ENCODE data around the gene SF3B1. TPM values are rescaled to one million over a fixed set of nuclear protein-coding genes. Genes with fewer than 3 reads are reported as not detected.
"Not testable (repeated sequence)": the region's sequence is repeated elsewhere in the genome, so short reads cannot be mapped to it uniquely, and the experiment has no call there.

Gene SF3B1
- total RNA-seq, 1 experiment from 2014 or later = 274 TPM

- Mint-ChIP-seq H3K9me3 (ENCODE audit: unreplicated experiment) (no peaks in the 10 kb centered on the region), H3K27ac (ENCODE audit: unreplicated experiment) (no peak overlapping the region), H3K4me3 (ENCODE audit: unreplicated experiment) (no peak overlapping the region), H3K4me1 (ENCODE audit: low read depth, unreplicated experiment) (no peaks in the 10 kb centered on the region), H3K36me3 (ENCODE audit: insufficient read depth, unreplicated experiment) (peaks cover 4% of the 10 kb centered on the region), H3K27me3 (ENCODE audit: insufficient read depth, unreplicated experiment) (peaks cover 3% of the 10 kb centered on the region)
- Histone ChIP-seq H3K36me3 (ENCODE audit: control insufficient read depth, insufficient read depth, low read length) (no peaks in the 10 kb centered on the region), H3K27me3 (replicated peaks; ENCODE audit: control insufficient read depth, insufficient read depth, low read length) (no peaks in the 10 kb centered on the region), H3K4me3 (ENCODE audit: low read depth, low read length) (no peak overlapping the region), H3K4me1 (no peaks in the 10 kb centered on the region), H3K9me3 (no peaks in the 10 kb centered on the region)
- POLR2A ChIA-PET = no interaction called here
- no TSS peak for BruUV-seq (replicated peaks)
- TF ChIP-seq CTCF (IDR thresholded peaks at IDR 0.05; ENCODE audit: insufficient read depth in 1 of 2, low read depth in 1 of 2, low read length in 1 of 2, severe bottlenecking in 1 of 2, unreplicated experiment in 1 of 2) = no peak
- no peak for DNase-seq
- CTCF ChIA-PET = no interaction called here
- intact Hi-C loops (cut with micrococcal nuclease; ENCODE audit: unreplicated experiment) = no loop called here
Measured at GRCh38 chr2:197345846-197346370, 88.9 kb downstream of the SF3B1 start.

GRCh38 chr2:197343968-197344367, 90.9 kb downstream of the SF3B1 start:
- H3K4me3 ChIP-seq (ENCODE audit: low read depth, low read length); DNase-seq; H3K27ac Mint-ChIP-seq (ENCODE audit: unreplicated experiment); H3K36me3 Mint-ChIP-seq (ENCODE audit: insufficient read depth, unreplicated experiment); H3K9me3 ChIP-seq; POLR2A ChIA-PET; H3K27me3 Mint-ChIP-seq (ENCODE audit: insufficient read depth, unreplicated experiment); H3K36me3 ChIP-seq (ENCODE audit: control insufficient read depth, insufficient read depth, low read length); H3K4me1 ChIP-seq; intact Hi-C loops (cut with micrococcal nuclease; ENCODE audit: unreplicated experiment); H3K9me3 Mint-ChIP-seq (ENCODE audit: unreplicated experiment); CTCF ChIA-PET; H3K4me3 Mint-ChIP-seq (ENCODE audit: unreplicated experiment); H3K4me1 Mint-ChIP-seq (ENCODE audit: low read depth, unreplicated experiment); BruUV-seq (replicated peaks); H3K27me3 ChIP-seq (replicated peaks; ENCODE audit: control insufficient read depth, insufficient read depth, low read length): not testable (repeated sequence)

- Mint-ChIP-seq H3K27me3 (ENCODE audit: insufficient read depth, unreplicated experiment) (peaks cover 3% of the 10 kb centered on the region), H3K4me3 (ENCODE audit: unreplicated experiment) (no peak overlapping the region), H3K9me3 (ENCODE audit: unreplicated experiment) (no peaks in the 10 kb centered on the region), H3K4me1 (ENCODE audit: low read depth, unreplicated experiment) (no peaks in the 10 kb centered on the region), H3K27ac (ENCODE audit: unreplicated experiment) (no peak overlapping the region), H3K36me3 (ENCODE audit: insufficient read depth, unreplicated experiment) (no peaks in the 10 kb centered on the region)
- no peaks in the 10 kb centered on the region for H3K4me1 ChIP-seq
- no peak for DNase-seq
- H3K4me3 ChIP-seq (ENCODE audit: low read depth, low read length) = no peak overlapping the region
- no peaks in the 10 kb centered on the region for H3K9me3 ChIP-seq
- TF ChIP-seq CTCF (IDR thresholded peaks at IDR 0.05; ENCODE audit: insufficient read depth in 1 of 2, low read depth in 1 of 2, low read length in 1 of 2, severe bottlenecking in 1 of 2, unreplicated experiment in 1 of 2) = no peak
- intact Hi-C loops (cut with micrococcal nuclease; ENCODE audit: unreplicated experiment) = no loop called here
- ChIA-PET CTCF (no interaction called here), POLR2A (no interaction called here)
- H3K36me3 ChIP-seq (ENCODE audit: control insufficient read depth, insufficient read depth, low read length) = no peaks in the 10 kb centered on the region
- BruUV-seq (replicated peaks) = no TSS peak
- H3K27me3 ChIP-seq (replicated peaks; ENCODE audit: control insufficient read depth, insufficient read depth, low read length) = no peaks in the 10 kb centered on the region
Measured at GRCh38 chr2:197340591-197340990, 94.2 kb downstream of the SF3B1 start.

Other genes with a start within 250 kb of the SF3B1 start
- gene ANKRD44, start 124.2 kb downstream of the SF3B1 start, total RNA-seq (2022) = 1.0 and 3.1 TPM in 2 replicates
- 22.5 and 25.0 TPM in 2 replicates for gene COQ10B, start 18.5 kb upstream of the SF3B1 start, total RNA-seq (2022)
- gene HSPD1, start 64.8 kb upstream of the SF3B1 start, total RNA-seq (2022) = 877 and 933 TPM in 2 replicates
- gene HSPE1, start 65.4 kb upstream of the SF3B1 start, total RNA-seq (2022) = 340 and 373 TPM in 2 replicates
- 27.2 and 31.1 TPM in 2 replicates for gene MOB4, start 81.0 kb upstream of the SF3B1 start, total RNA-seq (2022)
- gene RFTN2, start 240.6 kb upstream of the SF3B1 start, total RNA-seq (2022) = 0.18 TPM in 1 of 2 replicates, not detected in the other